Activated naive CD8-positive, alpha-beta T cell treated with anti-CD3 and anti-CD28 coated beads for 36 hours (primary cell): ENCODE measurements around the gene TMEM131L. TPM values are rescaled to one million over a fixed set of nuclear protein-coding genes. Genes with fewer than 3 reads are reported as not detected.
"Not testable (repeated sequence)": the region's sequence is repeated elsewhere in the genome, so short reads cannot be mapped to it uniquely, and the experiment has no call there.

ENCODE experiments used
- DNase-seq: peaks from one replicate; pipeline ENCODE4 v3.0.0; 2021
- H3K27ac Mint-ChIP-seq: one replicate; pipeline ENCODE4 v1.8.0; 2022; ENCODE audit warnings: mild to moderate bottlenecking, moderate library complexity, mixed read lengths
- H3K27me3 Mint-ChIP-seq: one replicate; pipeline ENCODE4 v1.8.0; 2022; ENCODE audit warnings: mild to moderate bottlenecking, mixed read lengths
- H3K36me3 Mint-ChIP-seq: one replicate; pipeline ENCODE4 v1.8.0; 2021; ENCODE audit warnings: mild to moderate bottlenecking, mixed read lengths
- H3K4me1 Mint-ChIP-seq: one replicate; pipeline ENCODE4 v1.8.0; 2021; ENCODE audit warnings: mixed read lengths
- H3K4me3 Mint-ChIP-seq: one replicate; pipeline ENCODE4 v1.8.0; 2022; ENCODE audit warnings: mild to moderate bottlenecking, moderate library complexity, mixed read lengths
- H3K9me3 Mint-ChIP-seq: one replicate; pipeline ENCODE4 v1.8.0; 2022; ENCODE audit warnings: mixed read lengths
- total RNA-seq, 2 experiments: library from RNA; stranded (reverse); gene quantifications; one replicate each; pipeline ENCODE4 v1.2.3, GENCODE V29; 2021

The TMEM131L gene
- total RNA-seq, 2 experiments from 2014 or later = 45.4 to 48.1 TPM

- Mint-ChIP-seq H3K4me3 (no peak overlapping the region), H3K4me1 (peaks cover 21% of the 10 kb centered on the region), H3K9me3 (peaks cover 1% of the 10 kb centered on the region), H3K27ac (no peak overlapping the region), H3K36me3 (no peaks in the 10 kb centered on the region), H3K27me3 (no peaks in the 10 kb centered on the region)
- DNase-seq = no peak
Observed at GRCh38 chr4:153646978-153647377, 180.8 kb downstream of the TMEM131L start.

- Mint-ChIP-seq H3K4me1 (peaks cover 28% of the 10 kb centered on the region), H3K27me3 (no peaks in the 10 kb centered on the region), H3K36me3 (no peaks in the 10 kb centered on the region), H3K9me3 (peaks cover 1% of the 10 kb centered on the region), H3K27ac (no peak overlapping the region), H3K4me3 (no peak overlapping the region)
- no peak for DNase-seq
Observed at GRCh38 chr4:153647975-153648374, 181.8 kb downstream of the TMEM131L start.

GRCh38 chr4:153649572-153649991 is 183.4 kb downstream of the TMEM131L start:
- no peaks in the 10 kb centered on the region for H3K36me3 Mint-ChIP-seq
- H3K27me3 Mint-ChIP-seq = no peaks in the 10 kb centered on the region
- no peak overlapping the region for H3K4me3 Mint-ChIP-seq
- peaks cover 1% of the 10 kb centered on the region for H3K9me3 Mint-ChIP-seq
- no peak for DNase-seq
- H3K4me1 Mint-ChIP-seq = peaks cover 25% of the 10 kb centered on the region
- H3K27ac Mint-ChIP-seq = no peak overlapping the region

GRCh38 chr4:153651116-153651515 is 185.0 kb downstream of the TMEM131L start:
- no peaks in the 10 kb centered on the region for H3K36me3 Mint-ChIP-seq
- peaks cover 25% of the 10 kb centered on the region for H3K4me1 Mint-ChIP-seq
- H3K27ac Mint-ChIP-seq = peak overlapping the region; percentile 82
- DNase-seq = no peak
- H3K9me3 Mint-ChIP-seq = no peaks in the 10 kb centered on the region
- peak overlapping the region; percentile 11 for H3K4me3 Mint-ChIP-seq
- H3K27me3 Mint-ChIP-seq = no peaks in the 10 kb centered on the region

- H3K27me3 Mint-ChIP-seq = no peaks in the 10 kb centered on the region
- peak overlapping the region; percentile 11 for H3K4me3 Mint-ChIP-seq
- peaks cover 25% of the 10 kb centered on the region for H3K4me1 Mint-ChIP-seq
- H3K36me3 Mint-ChIP-seq = no peaks in the 10 kb centered on the region
- peak; percentile 23 for DNase-seq
- no peaks in the 10 kb centered on the region for H3K9me3 Mint-ChIP-seq
- H3K27ac Mint-ChIP-seq = peak overlapping the region; percentile 82
Observed at GRCh38 chr4:153651587-153651986, 185.4 kb downstream of the TMEM131L start.

- Mint-ChIP-seq H3K27me3 (no peaks in the 10 kb centered on the region), H3K4me1 (peaks cover 25% of the 10 kb centered on the region), H3K36me3 (no peaks in the 10 kb centered on the region), H3K27ac (peak overlapping the region; percentile 82), H3K4me3 (no peak overlapping the region), H3K9me3 (no peaks in the 10 kb centered on the region)
- no peak for DNase-seq
Observed at GRCh38 chr4:153652051-153652784, 186.1 kb downstream of the TMEM131L start.

GRCh38 chr4:153655002-153655541 is 188.9 kb downstream of the TMEM131L start:
- no peaks in the 10 kb centered on the region for H3K36me3 Mint-ChIP-seq
- peaks cover 19% of the 10 kb centered on the region for H3K4me1 Mint-ChIP-seq
- no peak overlapping the region for H3K27ac Mint-ChIP-seq
- DNase-seq = no peak
- H3K27me3 Mint-ChIP-seq = no peaks in the 10 kb centered on the region
- H3K9me3 Mint-ChIP-seq = no peaks in the 10 kb centered on the region
- no peak overlapping the region for H3K4me3 Mint-ChIP-seq

GRCh38 chr4:153655928-153656327 is 189.8 kb downstream of the TMEM131L start:
- Mint-ChIP-seq H3K4me1 (peaks cover 17% of the 10 kb centered on the region), H3K27ac (no peak overlapping the region), H3K9me3 (no peaks in the 10 kb centered on the region), H3K27me3 (no peaks in the 10 kb centered on the region), H3K4me3 (no peak overlapping the region), H3K36me3 (no peaks in the 10 kb centered on the region)
- DNase-seq = no peak

- no peak overlapping the region for H3K27ac Mint-ChIP-seq
- peaks cover 10% of the 10 kb centered on the region for H3K9me3 Mint-ChIP-seq
- no peak overlapping the region for H3K4me3 Mint-ChIP-seq
- peaks cover 2% of the 10 kb centered on the region for H3K36me3 Mint-ChIP-seq
- no peak for DNase-seq
- H3K4me1 Mint-ChIP-seq = no peaks in the 10 kb centered on the region
- H3K27me3 Mint-ChIP-seq = no peaks in the 10 kb centered on the region
Observed at GRCh38 chr4:153661215-153661822, 195.2 kb downstream of the TMEM131L start.

GRCh38 chr4:153661908-153662307 is 195.7 kb downstream of the TMEM131L start:
- peaks cover 2% of the 10 kb centered on the region for H3K36me3 Mint-ChIP-seq
- H3K27ac Mint-ChIP-seq = no peak overlapping the region
- H3K4me3 Mint-ChIP-seq = no peak overlapping the region
- H3K4me1 Mint-ChIP-seq = no peaks in the 10 kb centered on the region
- DNase-seq = no peak
- peaks cover 10% of the 10 kb centered on the region for H3K9me3 Mint-ChIP-seq
- H3K27me3 Mint-ChIP-seq = peaks cover under 1% of the 10 kb centered on the region

- Mint-ChIP-seq H3K27ac (no peak overlapping the region), H3K27me3 (peaks cover 8% of the 10 kb centered on the region), H3K4me1 (no peaks in the 10 kb centered on the region), H3K9me3 (peaks cover 10% of the 10 kb centered on the region), H3K4me3 (no peak overlapping the region), H3K36me3 (peaks cover 2% of the 10 kb centered on the region)
- no peak for DNase-seq
Observed at GRCh38 chr4:153663667-153664066, 197.5 kb downstream of the TMEM131L start.

- Mint-ChIP-seq H3K27me3 (peaks cover 13% of the 10 kb centered on the region), H3K9me3 (peaks cover 10% of the 10 kb centered on the region)
- not testable (repeated sequence) for H3K36me3 Mint-ChIP-seq, H3K4me3 Mint-ChIP-seq, H3K27ac Mint-ChIP-seq, H3K4me1 Mint-ChIP-seq, DNase-seq
Observed at GRCh38 chr4:153666505-153666904, 200.3 kb downstream of the TMEM131L start.

- no peak overlapping the region for H3K27ac Mint-ChIP-seq
- DNase-seq = no peak
Observed at GRCh38 chr4:153668647-153669046, 202.5 kb downstream of the TMEM131L start.

GRCh38 chr4:153669838-153670237 is 203.7 kb downstream of the TMEM131L start:
- H3K4me1 Mint-ChIP-seq = peaks cover 6% of the 10 kb centered on the region
- no peak overlapping the region for H3K27ac Mint-ChIP-seq
- no peak overlapping the region for H3K4me3 Mint-ChIP-seq
- peaks cover 4% of the 10 kb centered on the region for H3K9me3 Mint-ChIP-seq
- no peak for DNase-seq
- peaks cover 13% of the 10 kb centered on the region for H3K27me3 Mint-ChIP-seq
- no peaks in the 10 kb centered on the region for H3K36me3 Mint-ChIP-seq

More at GRCh38 chr4:153668647-153669046, 202.5 kb downstream of the TMEM131L start:
- peaks cover 6% of the 10 kb centered on the region for H3K4me1 Mint-ChIP-seq
- no peaks in the 10 kb centered on the region for H3K36me3 Mint-ChIP-seq
- peaks cover 13% of the 10 kb centered on the region for H3K27me3 Mint-ChIP-seq
- peaks cover 2% of the 10 kb centered on the region for H3K9me3 Mint-ChIP-seq
- no peak overlapping the region for H3K4me3 Mint-ChIP-seq

GRCh38 chr4:153676486-153676885 is 210.3 kb downstream of the TMEM131L start:
- no peak overlapping the region for H3K27ac Mint-ChIP-seq
- peaks cover 7% of the 10 kb centered on the region for H3K27me3 Mint-ChIP-seq
- H3K36me3 Mint-ChIP-seq = peaks cover 2% of the 10 kb centered on the region

More at GRCh38 chr4:153676486-153676885, 210.3 kb downstream of the TMEM131L start:
- DNase-seq = no peak
- Mint-ChIP-seq H3K9me3 (peaks cover 17% of the 10 kb centered on the region), H3K4me3 (no peak overlapping the region), H3K4me1 (no peaks in the 10 kb centered on the region)
